Measurements from ENCODE around the gene EFCAB5. TPM values are rescaled to one million over a fixed set of nuclear protein-coding genes. Genes with fewer than 3 reads are reported as not detected.

Gene EFCAB5
- total and polyA plus RNA-seq, 2 of the 8 experiments (the other 6 are each of a cell fraction or from before 2014, with no cell fraction given) = 0.05 to 0.34 TPM

DNA sequence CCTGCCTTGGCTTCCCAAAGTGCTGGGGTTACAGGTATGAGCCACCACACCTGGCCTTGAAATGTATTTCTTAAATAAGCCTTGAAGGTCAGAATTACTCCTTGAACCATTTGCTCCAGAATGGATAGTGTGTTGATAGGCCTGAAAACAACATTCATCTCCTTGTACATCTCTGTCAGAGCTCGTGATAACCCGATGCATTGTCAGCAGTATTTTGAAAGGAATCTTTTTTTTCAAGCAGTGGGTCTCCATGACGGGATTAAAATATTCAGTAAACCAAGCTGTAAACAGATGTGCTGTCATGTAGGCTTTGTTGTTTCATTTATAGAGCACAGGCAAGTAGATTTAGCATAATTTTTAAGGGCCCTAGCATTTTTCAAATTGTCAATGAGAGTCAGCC, 191.8 kb downstream of the EFCAB5 start:
- H2AK5ac ChIP-seq (ENCODE audit: low read depth, low read length) = no peak overlapping the region
- H3K18ac ChIP-seq (ENCODE audit: extremely low read depth, low read length) = no peak overlapping the region
- peaks cover 2% of the 10 kb centered on the region; the same call in 1 of the 2 replicates for H3K79me1 ChIP-seq (ENCODE audit: low read depth, low read length)
- H3K27ac ChIP-seq (ENCODE audit: low read depth, low read length) = no peak overlapping the region
- no peak overlapping the region for H3K4me2 ChIP-seq (ENCODE audit: insufficient read depth in 1 of 2, low read depth in 2 of 2, low read length in 2 of 2)
- H3K36me3 ChIP-seq (ENCODE audit: control insufficient read depth in 2 of 4, insufficient read depth in 4 of 4, low read length in 3 of 4) = peaks cover 0 to 31% (median 0%) of the 10 kb centered on the region in 4 experiments; a peak in 3 of 8 replicates
- H3K4me3 ChIP-seq (ENCODE audit: extremely low read depth in 1 of 4, insufficient read depth in 2 of 4, low read depth in 3 of 4, low read length in 4 of 4) = no peak overlapping the region
- H2BK20ac ChIP-seq (ENCODE audit: low read length) = no peak overlapping the region
- H3K4me1 ChIP-seq (replicated peaks in 1 of 4; ENCODE audit: control insufficient read depth in 3 of 4, insufficient read depth in 4 of 4, low read length in 3 of 4) = peaks cover 0 to 4% (median 1%) of the 10 kb centered on the region in 4 experiments; a peak in 2 of 7 replicates
- no peak for TF ChIP-seq CHD1 (IDR thresholded peaks at IDR 0.05; ENCODE audit: low read depth, low read length)
- TF ChIP-seq ATF3 (IDR thresholded peaks at IDR 0.05; ENCODE audit: insufficient read depth, low read depth, low read length) = no peak
- no peak for TF ChIP-seq ASH2L (IDR thresholded peaks at IDR 0.05; ENCODE audit: low read length)
- no peak for TF ChIP-seq CTCF (IDR thresholded peaks at IDR 0.05; ENCODE audit: control extremely low read depth in 1 of 3, insufficient read depth in 1 of 3, low read depth in 1 of 3, low read length in 3 of 3)
- no peak for TF ChIP-seq CREB1 (IDR thresholded peaks at IDR 0.05)
- TF ChIP-seq CTBP2 (IDR thresholded peaks at IDR 0.05; ENCODE audit: borderline replicate concordance, insufficient read depth, insufficient read length, low read length) = no peak
- no peak for TF ChIP-seq BCL11A (IDR thresholded peaks at IDR 0.05; ENCODE audit: low read depth in 2 of 2, low read length in 2 of 2)
- TF ChIP-seq RXRA (IDR thresholded peaks at IDR 0.05; ENCODE audit: insufficient read depth, low read depth, low read length) = no peak
- TF ChIP-seq CEBPB (IDR thresholded peaks at IDR 0.05; ENCODE audit: low read depth, low read length) = no peak
- DNase-seq (ENCODE audit: low read depth in 1 of 2, low spot score in 2 of 2) = no peak
- H3K79me2 ChIP-seq (ENCODE audit: control insufficient read depth in 1 of 2, insufficient read depth in 2 of 2, low read length in 2 of 2) = peaks cover 0 to 57% of the 10 kb centered on the region in 2 experiments; a peak in 2 of 4 replicates
- H3K4ac ChIP-seq (replicated peaks; ENCODE audit: insufficient read length, low read depth, low read length) = no peak overlapping the region
- no peak overlapping the region for H3K9ac ChIP-seq (replicated peaks in 1 of 4; ENCODE audit: extremely low read depth in 1 of 4, low read depth in 3 of 4, low read length in 3 of 4)
- no peaks in the 10 kb centered on the region for H3K9me3 ChIP-seq (ENCODE audit: insufficient read depth in 2 of 2, low read depth in 1 of 2, low read length in 1 of 2)
- no peak overlapping the region for H4K91ac ChIP-seq (replicated peaks; ENCODE audit: insufficient read length, low read length)
- no peak overlapping the region for H3K56ac ChIP-seq (replicated peaks; ENCODE audit: insufficient read length, low read depth, low read length)
- no peak overlapping the region for H3K14ac ChIP-seq (ENCODE audit: insufficient read length)
- POLR2A ChIA-PET (ENCODE audit: partially characterized antibody) = interaction anchor here (0.8 to 2.0 kb wide), 4 partner anchors 9 to 45 kb away, joined by 3 to 10 read pairs (median 3); no protein-coding TSS in a partner anchor
- no peak overlapping the region for H2AFZ ChIP-seq (ENCODE audit: low read length)
- 91% methylated on average over 3 of the region's 3 CpGs; no CpG with 5 or more reads in 1 of the 2 experiments for WGBS, 2 experiments (ENCODE audit: extremely low coverage in 1 of 2, insufficient coverage in 1 of 2, insufficient read length in 1 of 2, insufficient replicate concordance in 2 of 2, low coverage in 1 of 2, low lambda C conversion rate in 2 of 2, missing lambda C conversion rate in 1 of 2)
- H4K20me1 ChIP-seq (replicated peaks in 1 of 2; ENCODE audit: control insufficient read depth in 1 of 2, insufficient read depth in 2 of 2, low read length in 2 of 2) = peaks cover 0 to 2% of the 10 kb centered on the region in 2 experiments
- no peak overlapping the region for H2BK15ac ChIP-seq (ENCODE audit: low read length)
- no peaks in the 10 kb centered on the region for H3K23me2 ChIP-seq (ENCODE audit: low read depth, low read length)
- CTCF ChIA-PET (ENCODE audit: partially characterized antibody) = interaction anchor here (0.9 to 2.9 kb wide), 3 partner anchors 8 to 15 kb away, joined by 3 to 11 read pairs (median 4); no protein-coding TSS in a partner anchor
- no peak for FAIRE-seq
- no peak overlapping the region for H4K8ac ChIP-seq (ENCODE audit: extremely low read depth, insufficient read depth, low read length)
- no peak overlapping the region for H2BK120ac ChIP-seq (replicated peaks; ENCODE audit: low read depth, low read length)
- H2BK5ac ChIP-seq (ENCODE audit: low read depth, low read length) = no peak overlapping the region
- no peaks in the 10 kb centered on the region for H3K27me3 ChIP-seq (replicated peaks in 1 of 4; ENCODE audit: control insufficient read depth in 3 of 4, extremely low read depth in 1 of 4, insufficient read depth in 3 of 4, low read length in 3 of 4)
- H2BK12ac ChIP-seq (ENCODE audit: low read depth, low read length) = no peak overlapping the region
- no peak overlapping the region for H4K5ac ChIP-seq (ENCODE audit: insufficient read length, low read depth, low read length)
- no peak overlapping the region for H3K23ac ChIP-seq (ENCODE audit: insufficient read length)
